Trophoblast cell (in vitro differentiated cells and primary cell): ENCODE measurements around the gene XDH.
A peak's percentile ranks its signal among the peaks of the same experiment; 100 is the strongest.

ENCODE experiments used
- DNase-seq, 2 donors: peaks; one replicate each; pipeline ENCODE4 v3.0.0-alpha.2; 2016
- H2AFZ ChIP-seq: 2 replicates; pipeline ENCODE4 v1.6.1; 2013; ENCODE audit warnings: low read length, moderate library complexity, mild to moderate bottlenecking; ENCODE audit not compliant: insufficient read depth, poor library complexity
- H2AK5ac ChIP-seq: 2 replicates; pipeline ENCODE4 v1.6.1; 2013; ENCODE audit warnings: mild to moderate bottlenecking, low read length
- H2BK120ac ChIP-seq: 2 replicates; pipeline ENCODE4 v1.6.1; 2013; ENCODE audit warnings: low read length, mild to moderate bottlenecking, moderate library complexity; ENCODE audit not compliant: insufficient read depth, poor library complexity
- H2BK12ac ChIP-seq: 2 replicates; pipeline ENCODE4 v1.6.1; 2013; ENCODE audit warnings: mild to moderate bottlenecking, low read length, moderate library complexity
- H2BK5ac ChIP-seq: 2 replicates; pipeline ENCODE4 v1.6.1; 2013; ENCODE audit warnings: low read length, low read depth, moderate library complexity, mild to moderate bottlenecking; ENCODE audit not compliant: poor library complexity
- H3K14ac ChIP-seq: 2 replicates; pipeline ENCODE4 v1.6.1; 2013; ENCODE audit warnings: mild to moderate bottlenecking, low read length
- H3K18ac ChIP-seq: 2 replicates; pipeline ENCODE4 v1.6.1; 2013; ENCODE audit warnings: mild to moderate bottlenecking, low read length
- H3K23ac ChIP-seq: 2 replicates; pipeline ENCODE4 v1.6.1; 2013; ENCODE audit warnings: low read length
- H3K27ac ChIP-seq: 2 replicates; pipeline ENCODE4 v1.5.1; 2013; ENCODE audit warnings: low read depth, mild to moderate bottlenecking, inconsistent platforms, low read length, moderate library complexity
- H3K27me3 ChIP-seq: 2 replicates; pipeline ENCODE4 v1.6.1; 2013; ENCODE audit warnings: inconsistent platforms, mild to moderate bottlenecking, low read length, moderate library complexity; ENCODE audit not compliant: insufficient read depth
- H3K36me3 ChIP-seq, 2 experiments: 1 replicate in 1 of 2; 2 replicates in 1 of 2; pipeline ENCODE4 v1.6.1; 2013; ENCODE audit warnings: low read length in 2 of 2, mild to moderate bottlenecking in 2 of 2, moderate library complexity in 1 of 2; ENCODE audit not compliant: insufficient read depth in 2 of 2, control insufficient read depth in 1 of 2
- H3K4ac ChIP-seq: 2 replicates; pipeline ENCODE4 v1.6.1; 2013; ENCODE audit warnings: low read depth, mild to moderate bottlenecking, low read length, moderate library complexity
- H3K4me1 ChIP-seq, 2 experiments: 1 replicate in 1 of 2; 2 replicates in 1 of 2; pipeline ENCODE4 v1.6.1; 2013; ENCODE audit warnings: low read length in 2 of 2, mild to moderate bottlenecking in 2 of 2, moderate library complexity in 1 of 2; ENCODE audit not compliant: insufficient read depth in 2 of 2, control insufficient read depth in 1 of 2
- H3K4me2 ChIP-seq: 2 replicates; pipeline ENCODE4 v1.6.1; 2013; ENCODE audit warnings: inconsistent platforms, mild to moderate bottlenecking, low read length, moderate library complexity
- H3K4me3 ChIP-seq: 2 replicates; pipeline ENCODE4 v1.5.1; 2013; ENCODE audit warnings: mild to moderate bottlenecking, low read depth, low read length, inconsistent platforms
- H3K79me1 ChIP-seq: one replicate; pipeline ENCODE4 v1.6.1; 2013; ENCODE audit warnings: low read length
- H3K79me2 ChIP-seq: 2 replicates; pipeline ENCODE4 v1.6.1; 2013; ENCODE audit warnings: low read length, mild to moderate bottlenecking; ENCODE audit not compliant: control insufficient read depth, insufficient read depth, poor library complexity
- H3K9ac ChIP-seq: 2 replicates; pipeline ENCODE4 v1.6.1; 2013; ENCODE audit warnings: mild to moderate bottlenecking, low read length
- H3K9me3 ChIP-seq: 2 replicates; pipeline ENCODE4 v1.6.1; 2013; ENCODE audit warnings: low read depth, mild to moderate bottlenecking, control low read depth, inconsistent platforms, low read length; ENCODE audit not compliant: insufficient read depth
- H4K12ac ChIP-seq: 2 replicates; pipeline ENCODE4 v1.6.1; 2013; ENCODE audit warnings: low read depth, mild to moderate bottlenecking, low read length, moderate library complexity
- H4K8ac ChIP-seq: 2 replicates; pipeline ENCODE4 v1.6.1; 2013; ENCODE audit warnings: low read depth, mild to moderate bottlenecking, low read length, moderate library complexity
- H4K91ac ChIP-seq: one replicate; pipeline ENCODE4 v1.6.1; 2013; ENCODE audit warnings: low read depth, mild to moderate bottlenecking, low read length, moderate library complexity
- WGBS: extraction: QIAGEN DNeasy Blood & Tissue Kit; methylation state at CpG from one replicate; pipeline ENCODE4 v1.1.7; 2013; ENCODE audit warnings: missing lambda C conversion rate; ENCODE audit not compliant: insufficient read length, insufficient coverage; ENCODE audit errors: extremely low coverage; 5-methylcytosine and 5-hydroxymethylcytosine counted together

XDH gene

GRCh38 chr2:31413862-31414550, 536 bp downstream of the XDH start:
- Histone ChIP-seq H4K8ac (no peak overlapping the region), H4K91ac (no peak overlapping the region), H3K9me3 (no peaks in the 10 kb centered on the region), H3K36me3 (no peaks in the 10 kb centered on the region), H2AK5ac (no peak overlapping the region), H2AFZ (no peak overlapping the region), H2BK12ac (no peak overlapping the region), H3K4me3 (no peak overlapping the region), H3K27me3 (no peaks in the 10 kb centered on the region), H3K79me1 (no peaks in the 10 kb centered on the region), H3K14ac (no peak overlapping the region), H4K12ac (no peak overlapping the region), H3K4me2 (no peak overlapping the region), H3K79me2 (no peaks in the 10 kb centered on the region), H3K23ac (no peak overlapping the region), H3K18ac (no peak overlapping the region), H2BK5ac (no peak overlapping the region), H2BK120ac (no peak overlapping the region), H3K27ac (no peak overlapping the region), H3K4me1 (no peaks in the 10 kb centered on the region), H3K4ac (no peak overlapping the region), H3K9ac (no peak overlapping the region)
- no CpG with 5 or more reads among the region's 5 CpGs for WGBS
- DNase-seq: peak in 1 of 2 donors; percentile 21

DNA sequence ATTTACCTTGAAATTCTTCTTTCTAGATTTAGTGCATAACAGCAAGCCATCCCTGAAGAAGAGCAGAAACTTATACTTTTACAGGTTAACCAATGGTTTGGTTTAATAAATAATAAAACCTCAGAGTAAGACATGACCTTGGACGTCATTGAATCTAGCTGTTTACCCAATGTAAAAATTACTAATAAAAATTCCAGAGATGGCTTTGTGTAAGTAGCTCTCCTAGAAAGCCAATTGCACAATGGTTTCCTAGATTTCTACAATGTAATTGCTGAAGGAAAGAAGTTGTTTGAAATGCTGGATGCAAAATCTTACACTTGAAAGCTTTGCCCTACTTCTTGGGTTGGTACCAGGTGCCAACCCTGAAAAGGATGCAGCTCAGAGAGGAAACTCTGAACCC, 1.5 kb downstream of the XDH start:
- Histone ChIP-seq H3K14ac (no peak overlapping the region), H3K27me3 (no peaks in the 10 kb centered on the region), H3K4me3 (no peak overlapping the region), H2AK5ac (no peak overlapping the region), H3K79me1 (no peaks in the 10 kb centered on the region), H3K9ac (no peak overlapping the region), H3K27ac (no peak overlapping the region), H2BK120ac (no peak overlapping the region), H2BK12ac (no peak overlapping the region), H3K36me3 (no peaks in the 10 kb centered on the region), H4K91ac (no peak overlapping the region), H3K4me1 (no peaks in the 10 kb centered on the region), H3K4ac (no peak overlapping the region), H3K9me3 (no peaks in the 10 kb centered on the region), H2BK5ac (no peak overlapping the region), H3K79me2 (no peaks in the 10 kb centered on the region), H4K8ac (no peak overlapping the region), H3K18ac (no peak overlapping the region), H3K4me2 (no peak overlapping the region), H4K12ac (no peak overlapping the region), H3K23ac (no peak overlapping the region), H2AFZ (no peak overlapping the region)
- no peak for DNase-seq
- WGBS: no CpG with 5 or more reads among the region's 1 CpG

GRCh38 chr2:31411771-31412170, 2.8 kb downstream of the XDH start:
- H3K27ac ChIP-seq: no peak overlapping the region
- no peaks in the 10 kb centered on the region for H3K4me1 ChIP-seq
- H3K27me3 ChIP-seq: no peaks in the 10 kb centered on the region
- H4K12ac ChIP-seq: no peak overlapping the region
- H3K23ac ChIP-seq: no peak overlapping the region
- H2AFZ ChIP-seq: no peak overlapping the region
- H3K18ac ChIP-seq: no peak overlapping the region
- no CpG with 5 or more reads among the region's 2 CpGs for whole genome bisulfite sequencing
- H3K4me2 ChIP-seq: no peak overlapping the region
- H4K8ac ChIP-seq: no peak overlapping the region
- H2BK5ac ChIP-seq: no peak overlapping the region
- no peak overlapping the region for H4K91ac ChIP-seq
- no peak overlapping the region for H2BK120ac ChIP-seq
- no peak overlapping the region for H3K4me3 ChIP-seq
- no peak for DNase-seq
- H3K79me2 ChIP-seq: no peaks in the 10 kb centered on the region
- H3K14ac ChIP-seq: no peak overlapping the region
- H3K36me3 ChIP-seq: no peaks in the 10 kb centered on the region
- no peak overlapping the region for H3K9ac ChIP-seq
- H3K79me1 ChIP-seq: no peaks in the 10 kb centered on the region
- H2AK5ac ChIP-seq: no peak overlapping the region
- no peaks in the 10 kb centered on the region for H3K9me3 ChIP-seq
- H3K4ac ChIP-seq: no peak overlapping the region
- no peak overlapping the region for H2BK12ac ChIP-seq

- Histone ChIP-seq H2BK5ac (no peak overlapping the region), H3K4me3 (no peak overlapping the region), H2AFZ (no peak overlapping the region), H3K4ac (no peak overlapping the region), H3K18ac (no peak overlapping the region), H3K27ac (no peak overlapping the region), H3K4me2 (no peak overlapping the region), H2AK5ac (no peak overlapping the region), H2BK12ac (no peak overlapping the region), H3K36me3 (no peaks in the 10 kb centered on the region), H3K79me1 (no peaks in the 10 kb centered on the region), H3K9me3 (no peaks in the 10 kb centered on the region), H3K79me2 (no peaks in the 10 kb centered on the region), H4K8ac (no peak overlapping the region), H3K9ac (no peak overlapping the region), H3K23ac (no peak overlapping the region), H2BK120ac (no peak overlapping the region), H4K12ac (no peak overlapping the region), H4K91ac (no peak overlapping the region), H3K4me1 (peaks cover 2 to 5% of the 10 kb centered on the region in 2 experiments), H3K14ac (no peak overlapping the region), H3K27me3 (no peaks in the 10 kb centered on the region)
- WGBS: no CpG with 5 or more reads among the region's 10 CpGs
- no peak for DNase-seq
Measured at GRCh38 chr2:31406593-31407385, 7.8 kb downstream of the XDH start.
